GM23248 (cell line): ENCODE data around the gene FAM156B. TPM values are rescaled to one million over a fixed set of nuclear protein-coding genes. Genes with fewer than 3 reads are reported as not detected.
"Not testable (repeated sequence)": the region's sequence is repeated elsewhere in the genome, so short reads cannot be mapped to it uniquely, and the experiment has no call there.

Experiments
- DNase-seq: peaks from one replicate; pipeline ENCODE4 v3.0.0-alpha.2; 2015
- H2AFZ ChIP-seq: fragments of 200-600 bp; sonication (generic); 2 replicates; pipeline ENCODE4 v1.6.1; 2016; ENCODE audit warnings: antibody characterized with exemption
- H3F3A ChIP-seq: fragments of 200-600 bp; sonication (generic); 2 replicates; pipeline ENCODE4 v1.6.1; 2016; ENCODE audit warnings: mild to moderate bottlenecking, antibody characterized with exemption, mixed run types; ENCODE audit not compliant: insufficient read depth
- H3K27ac ChIP-seq: fragments of 200-600 bp; sonication (generic); 2 replicates; pipeline ENCODE4 v1.5.1; 2016; ENCODE audit warnings: mild to moderate bottlenecking
- H3K27me3 ChIP-seq: fragments of 200-600 bp; sonication (generic); replicated peaks from 2 replicates; pipeline ENCODE4 v1.6.1; 2016; ENCODE audit warnings: mild to moderate bottlenecking; ENCODE audit not compliant: insufficient read depth
- H3K36me3 ChIP-seq: fragments of 200-600 bp; sonication (generic); 2 replicates; pipeline ENCODE4 v1.6.1; 2016; ENCODE audit warnings: low read depth, mild to moderate bottlenecking
- H3K4me1 ChIP-seq: fragments of 200-600 bp; sonication (generic); 2 replicates; pipeline ENCODE4 v1.6.1; 2016; ENCODE audit warnings: mild to moderate bottlenecking; ENCODE audit not compliant: insufficient read depth
- H3K4me2 ChIP-seq: fragments of 200-600 bp; sonication (generic); one replicate; pipeline ENCODE4 v1.6.1; 2016; ENCODE audit warnings: mild to moderate bottlenecking; ENCODE audit not compliant: unreplicated experiment
- H3K4me3 ChIP-seq: fragments of 200-600 bp; sonication (generic); 2 replicates; pipeline ENCODE4 v1.5.1; 2016; ENCODE audit warnings: mild to moderate bottlenecking
- H3K79me2 ChIP-seq: fragments of 200-600 bp; sonication (generic); 2 replicates; pipeline ENCODE4 v1.6.1; 2016; ENCODE audit warnings: mild to moderate bottlenecking; ENCODE audit not compliant: insufficient read depth
- H3K9ac ChIP-seq: fragments of 200-600 bp; sonication (generic); 2 replicates; pipeline ENCODE4 v1.6.1; 2016; ENCODE audit warnings: mild to moderate bottlenecking
- H3K9me2 ChIP-seq: fragments of 200-600 bp; sonication (generic); 2 replicates; pipeline ENCODE4 v1.6.1; 2016; ENCODE audit warnings: mixed run types, mild to moderate bottlenecking, moderate library complexity; ENCODE audit not compliant: insufficient read depth
- H3K9me3 ChIP-seq: fragments of 200-600 bp; sonication (generic); one replicate; pipeline ENCODE4 v1.6.1; 2017; ENCODE audit warnings: low read depth
- H4K20me1 ChIP-seq: fragments of 200-600 bp; sonication (generic); 2 replicates; pipeline ENCODE4 v1.6.0; 2016; ENCODE audit not compliant: insufficient read depth
- WGBS, 2 experiments: methylation state at CpG; one replicate each; pipeline ENCODE4 v1.1.6; 2015 to 2017; ENCODE audit warnings: low lambda C conversion rate in 2 of 2, low coverage in 1 of 2; ENCODE audit errors: missing lambda C conversion rate in 2 of 2; 5-methylcytosine and 5-hydroxymethylcytosine counted together
- in situ Hi-C: fragments of 300-500 bp; cut with MboI; formaldehyde crosslinking; loops from 2 replicates; pipeline ENCODE4 v1.15.0; 2020
- polyA plus RNA-seq: library from polyadenylated mRNA; unstranded; fragments of >200 nt; fragmentation: Nextera tagmentation; extraction: Ambion mirVana; gene quantifications from 2 replicates; pipeline ENCODE4 v1.2.1, GENCODE V29; 2016
- total RNA-seq: library from RNA; depleted of rRNA; stranded (reverse); fragments of >200 nt; shearing (Covaris generic); gene quantifications from 2 replicates; pipeline ENCODE4 v1.2.3, GENCODE V29; 2014; rRNA removed

Gene FAM156B
- total and polyA plus RNA-seq, 2 experiments from 2014 or later, result 22.6 to 31.1 TPM

DNA sequence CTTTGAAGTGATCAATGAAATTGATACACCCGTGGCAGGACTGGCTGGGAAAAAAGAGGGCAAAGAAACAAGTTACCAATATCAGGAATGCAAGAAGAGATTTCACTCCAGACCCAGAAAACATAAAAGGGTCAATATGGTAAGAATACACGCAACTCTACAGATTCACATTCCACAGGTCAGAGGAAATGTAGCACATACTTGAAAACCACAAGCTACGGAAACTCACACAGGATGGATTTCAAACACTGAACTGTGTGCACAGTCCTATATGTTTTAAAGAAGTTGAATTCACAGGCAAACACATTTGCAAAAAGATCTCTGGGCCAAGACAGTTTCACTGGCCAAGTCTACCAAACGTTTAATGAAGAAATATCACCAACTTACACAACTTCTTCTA, 52.2 kb downstream of the FAM156B start:
- in situ Hi-C loops, H3K9me3 ChIP-seq, H3F3A ChIP-seq, H3K9ac ChIP-seq, H3K79me2 ChIP-seq, H3K9me2 ChIP-seq, H3K4me3 ChIP-seq, H2AFZ ChIP-seq, H3K27ac ChIP-seq, H3K36me3 ChIP-seq, H3K27me3 ChIP-seq, DNase-seq, H4K20me1 ChIP-seq, H3K4me2 ChIP-seq, H3K4me1 ChIP-seq: not testable (repeated sequence)
- no CpG with 5 or more reads among the region's 4 CpGs for WGBS, 2 experiments

DNA sequence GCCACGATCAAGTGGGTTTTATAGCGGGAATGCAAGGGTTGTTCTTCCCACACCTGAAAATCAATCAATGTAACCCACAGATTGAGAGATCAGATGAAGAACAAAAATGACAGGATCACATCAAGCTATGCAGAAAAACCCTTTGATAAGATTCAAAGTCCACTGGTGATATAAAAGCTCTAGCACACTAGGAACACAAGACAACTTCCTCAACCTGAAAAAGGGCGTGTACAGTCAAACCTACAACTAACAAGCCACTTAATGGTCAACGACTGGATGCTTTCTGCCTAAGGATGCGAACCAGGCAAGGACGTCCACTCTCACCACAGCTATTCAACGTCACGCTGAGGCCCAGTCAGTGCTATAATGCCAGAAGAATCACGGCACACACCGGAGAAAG, 52.8 kb downstream of the FAM156B start:
- H3K9me3 ChIP-seq, H3K79me2 ChIP-seq, H3K9me2 ChIP-seq, H2AFZ ChIP-seq, DNase-seq, in situ Hi-C loops, H3K9ac ChIP-seq, H3K27ac ChIP-seq, H3K4me3 ChIP-seq, H4K20me1 ChIP-seq, H3F3A ChIP-seq, H3K4me2 ChIP-seq, H3K27me3 ChIP-seq, H3K4me1 ChIP-seq, H3K36me3 ChIP-seq: not testable (repeated sequence)
- WGBS, 2 experiments, result no CpG with 5 or more reads among the region's 10 CpGs

Other genes with a start within 250 kb of the FAM156B start
- gene SSX7, start 242.4 kb upstream of the FAM156B start, total RNA-seq, result not detected in 2 replicates
- gene SSX7, start 242.4 kb upstream of the FAM156B start, polyA plus RNA-seq, result not detected in 2 replicates
- not detected in 2 replicates for gene SSX2, start 190.2 kb upstream of the FAM156B start, total RNA-seq
- not detected in 2 replicates for gene SSX2, start 190.2 kb upstream of the FAM156B start, polyA plus RNA-seq
- not detected in 2 replicates for gene SSX2B, start 146.1 kb upstream of the FAM156B start, total RNA-seq
- gene SSX2B, start 146.1 kb upstream of the FAM156B start, polyA plus RNA-seq, result not detected in 2 replicates
- gene SPANXN5, start 99.9 kb upstream of the FAM156B start, total RNA-seq, result not detected in 2 replicates
- not detected in 2 replicates for gene SPANXN5, start 99.9 kb upstream of the FAM156B start, polyA plus RNA-seq
- gene XAGE5, start 86.0 kb upstream of the FAM156B start, total RNA-seq, result not detected in 2 replicates
- gene XAGE5, start 86.0 kb upstream of the FAM156B start, polyA plus RNA-seq, result not detected in 2 replicates
- gene XAGE3, start 29.2 kb upstream of the FAM156B start, total RNA-seq, result not detected in 2 replicates
- gene XAGE3, start 29.2 kb upstream of the FAM156B start, polyA plus RNA-seq, result not detected in 2 replicates
- 17.4 and 67.5 TPM in 2 replicates for gene FAM156A, start 61.2 kb downstream of the FAM156B start, total RNA-seq
- 19.8 and 31.7 TPM in 2 replicates for gene FAM156A, start 61.2 kb downstream of the FAM156B start, polyA plus RNA-seq
- gene GPR173, start 151.5 kb downstream of the FAM156B start, total RNA-seq, result 0.86 and 2.7 TPM in 2 replicates
- gene GPR173, start 151.5 kb downstream of the FAM156B start, polyA plus RNA-seq, result 0.09 and 0.24 TPM in 2 replicates
- gene TSPYL2, start 185.0 kb downstream of the FAM156B start, total RNA-seq, result 14.3 and 14.9 TPM in 2 replicates
- gene TSPYL2, start 185.0 kb downstream of the FAM156B start, polyA plus RNA-seq, result 14.9 and 16.2 TPM in 2 replicates
- 1.3 and 2.1 TPM in 2 replicates for gene KANTR, start 196.8 kb downstream of the FAM156B start, total RNA-seq
- gene KANTR, start 196.8 kb downstream of the FAM156B start, polyA plus RNA-seq, result 0.79 and 1.1 TPM in 2 replicates